ENCODE data around the gene SH2D4B. TPM values are rescaled to one million over a fixed set of nuclear protein-coding genes. Genes with fewer than 3 reads are reported as not detected.

The SH2D4B gene
- total and polyA plus RNA-seq, 2 of the 13 experiments (the other 11 are each of a cell fraction or from before 2014, with no cell fraction given), result not detected

- TF ChIP-seq KIAA2018 (CRISPR knock-in tag; IDR thresholded peaks at IDR 0.05; ENCODE audit: borderline replicate concordance), result no peak
- TF ChIP-seq NFE2L1 (CRISPR knock-in tag; IDR thresholded peaks at IDR 0.05; ENCODE audit: borderline replicate concordance), result no peak
- no peak for TF ChIP-seq PLSCR1 (CRISPR knock-in tag; IDR thresholded peaks at IDR 0.05; ENCODE audit: borderline replicate concordance)
- TF ChIP-seq TFAP4 (IDR thresholded peaks at IDR 0.05; ENCODE audit: borderline replicate concordance, low read depth), result no peak
- no peak for TF ChIP-seq DBP (CRISPR knock-in tag; IDR thresholded peaks at IDR 0.05; ENCODE audit: not compliant biosample characterization)
- TF ChIP-seq MTERF4 (CRISPR knock-in tag; IDR thresholded peaks at IDR 0.05), result no peak
- TF ChIP-seq ZFX (CRISPR knock-in tag; IDR thresholded peaks at IDR 0.05; ENCODE audit: low read depth), result no peak
- no peak for TF ChIP-seq PHB2 (IDR thresholded peaks at IDR 0.05; ENCODE audit: partially characterized antibody)
- TF ChIP-seq SOX5 (CRISPR knock-in tag; IDR thresholded peaks at IDR 0.05; ENCODE audit: borderline replicate concordance), result no peak
- TF ChIP-seq CC2D1A (CRISPR knock-in tag; IDR thresholded peaks at IDR 0.05), result no peak
- no peak for TF ChIP-seq MLXIP (CRISPR knock-in tag; IDR thresholded peaks at IDR 0.05; ENCODE audit: borderline replicate concordance)
These were observed 122.6 kb downstream of the SH2D4B start (continued) for GRCh38 chr10:80660266-80660665.

Data from HepG2 (cell line).